ENCODE results near the gene PRR12.

GRCh38 chr19:49609499-49610092 lies 18.6 kb downstream of the PRR12 start:
- TF ChIP-seq POLR2AphosphoS5 (IDR thresholded peaks at IDR 0.05; ENCODE audit: borderline replicate concordance, low read depth, low read length) (no peak), EZH2 (IDR thresholded peaks at IDR 0.05) (no peak), FOXP2 (optimal IDR thresholded peaks at IDR 0.05; ENCODE audit: control extremely low read depth, extremely low read length, insufficient read depth) (no peak)
